H1 (cell line): ENCODE data around the gene NFKB1. TPM values are rescaled to one million over a fixed set of nuclear protein-coding genes. Genes with fewer than 3 reads are reported as not detected.

ENCODE experiments used
- TBP ChIP-seq: IDR thresholded peaks from 2 replicates; pipeline ENCODE4 v1.6.1; 2011; ENCODE audit warnings: low read depth, low read length, improper control_type of control experiment
- polyA plus RNA-seq, 7 experiments: library from polyadenylated mRNA; depleted of rRNA in 3 of 7; stranded (reverse) in 5 of 7; unstranded in 2 of 7; fragments of >200 nt in 5 of 7; fragments of 200-250 nt in 2 of 7; gene quantifications; 1 replicate in 5 of 7; 2 replicates in 1 of 7; 4 replicates in 1 of 7; pipeline versions ENCODE4 v1.2.1 to v1.2.3, GENCODE V29; 2011 to 2013; ENCODE audit warnings: missing spikeins in 2 of 7, mixed read lengths in 2 of 7
- total RNA-seq: library from RNA; stranded (reverse); fragmentation: NEBNext Ultra II Directional; extraction: Animal tissue kit (Norgen Biotek cat#: 25700); gene quantifications from 2 replicates; pipeline ENCODE4 v1.2.1, GENCODE V29; 2021
- TF ChIP-seq, protein P1 (sequence below), 3 experiments: IDR thresholded peaks; 1 replicate in 2 of 3; 2 replicates in 1 of 3; pipeline versions ENCODE4 v1.5.1 to v1.6.1; 2011; ENCODE audit warnings: low read length in 3 of 3, mild to moderate bottlenecking in 3 of 3, inconsistent platforms in 2 of 3, low read depth in 1 of 3, moderate library complexity in 1 of 3; ENCODE audit not compliant: insufficient read depth in 1 of 3; ENCODE audit errors: control extremely low read depth in 1 of 3

The NFKB1 gene
- total and polyA plus RNA-seq, 2 of the 8 experiments (the other 6 are each of a cell fraction or from before 2014, with no cell fraction given) = 2.9 to 6.8 TPM

DNA sequence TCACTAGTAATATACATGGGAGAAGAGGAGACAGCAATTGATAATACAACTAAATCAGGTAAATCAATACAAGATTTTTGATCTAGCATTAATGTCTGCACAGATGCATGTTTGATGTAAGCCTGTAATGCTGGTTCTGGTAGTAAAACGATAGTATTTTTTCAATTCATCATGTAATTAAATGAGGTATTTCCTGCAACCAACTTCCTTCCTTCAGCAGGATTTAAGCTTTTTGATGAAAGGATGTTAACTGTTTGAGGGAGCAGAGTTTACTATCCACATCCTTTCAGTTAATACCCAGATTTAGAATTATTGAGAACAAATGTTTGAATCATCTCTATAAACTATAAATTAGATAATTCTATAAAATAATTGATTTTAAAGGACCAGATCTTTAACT, 31.4 kb upstream of the NFKB1 start (continued):
- TF ChIP-seq, protein P1, sequence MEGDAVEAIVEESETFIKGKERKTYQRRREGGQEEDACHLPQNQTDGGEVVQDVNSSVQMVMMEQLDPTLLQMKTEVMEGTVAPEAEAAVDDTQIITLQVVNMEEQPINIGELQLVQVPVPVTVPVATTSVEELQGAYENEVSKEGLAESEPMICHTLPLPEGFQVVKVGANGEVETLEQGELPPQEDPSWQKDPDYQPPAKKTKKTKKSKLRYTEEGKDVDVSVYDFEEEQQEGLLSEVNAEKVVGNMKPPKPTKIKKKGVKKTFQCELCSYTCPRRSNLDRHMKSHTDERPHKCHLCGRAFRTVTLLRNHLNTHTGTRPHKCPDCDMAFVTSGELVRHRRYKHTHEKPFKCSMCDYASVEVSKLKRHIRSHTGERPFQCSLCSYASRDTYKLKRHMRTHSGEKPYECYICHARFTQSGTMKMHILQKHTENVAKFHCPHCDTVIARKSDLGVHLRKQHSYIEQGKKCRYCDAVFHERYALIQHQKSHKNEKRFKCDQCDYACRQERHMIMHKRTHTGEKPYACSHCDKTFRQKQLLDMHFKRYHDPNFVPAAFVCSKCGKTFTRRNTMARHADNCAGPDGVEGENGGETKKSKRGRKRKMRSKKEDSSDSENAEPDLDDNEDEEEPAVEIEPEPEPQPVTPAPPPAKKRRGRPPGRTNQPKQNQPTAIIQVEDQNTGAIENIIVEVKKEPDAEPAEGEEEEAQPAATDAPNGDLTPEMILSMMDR (IDR thresholded peaks at IDR 0.05; ENCODE audit: control extremely low read depth in 1 of 3, insufficient read depth in 1 of 3, low read depth in 1 of 3, low read length in 3 of 3) = no peak
- no peak for TF ChIP-seq TBP
